Panc1 (cell line): ENCODE results near the gene LAMC3. TPM values are rescaled to one million over a fixed set of nuclear protein-coding genes. Genes with fewer than 3 reads are reported as not detected.

Experiments used
- ATAC-seq: fragments of 200-7000 bp; cut with Tn5 transposase; 2 replicates; pipeline ENCODE4 v1.9.1; 2020; ENCODE audit warnings: mild to moderate bottlenecking, moderate library complexity
- BruUV-seq: library from RNA; stranded (reverse); fragments of 400-500 nt; replicated peaks from 2 replicates; lab custom pipeline; 2021; lab: Mats Ljungman, UMichigan
- CTCF ChIA-PET: fragments of 300-600 bp; sonication (Branson Sonifier 250); formaldehyde crosslinking; loops from one replicate; lab custom pipeline; 2022; ENCODE audit warnings: antibody characterized with exemption; lab: Charles Lee
- POLR2A ChIA-PET: fragments of 300-600 bp; sonication (Branson Sonifier 250); formaldehyde crosslinking; loops from one replicate; lab custom pipeline; 2022; ENCODE audit warnings: antibody characterized with exemption; lab: Charles Lee
- DNase-seq: peaks from one replicate; pipeline ENCODE4 v3.0.0-alpha.2; 2010; ENCODE audit warnings: low read depth, low spot score
- H3K27ac ChIP-seq: 2 replicates; pipeline ENCODE4 v1.5.1; 2011; ENCODE audit warnings: mild to moderate bottlenecking, low read length, inconsistent platforms
- H3K27me3 ChIP-seq: fragments of 200-500 bp; sonication (Bioruptor generic); 2 replicates; pipeline ENCODE4 v1.6.0; 2014; ENCODE audit warnings: low read length, inconsistent platforms; ENCODE audit not compliant: control insufficient read depth, insufficient read depth
- H3K36me3 ChIP-seq: fragments of 200-500 bp; sonication (Bioruptor generic); 2 replicates; pipeline ENCODE4 v1.5.1; 2014; ENCODE audit warnings: inconsistent platforms, mild to moderate bottlenecking, low read length, moderate library complexity; ENCODE audit not compliant: control insufficient read depth, insufficient read depth
- H3K4me1 ChIP-seq: 2 replicates; pipeline ENCODE4 v1.5.1; 2011; ENCODE audit warnings: inconsistent platforms, mild to moderate bottlenecking, low read length, moderate library complexity; ENCODE audit not compliant: control insufficient read depth, insufficient read depth
- H3K4me3 ChIP-seq, 2 experiments: 2 replicates each; pipeline ENCODE4 v1.5.1; 2011 to 2012; ENCODE audit warnings: low read depth in 2 of 2, low read length in 2 of 2, mild to moderate bottlenecking in 2 of 2, inconsistent platforms in 1 of 2, moderate library complexity in 1 of 2
- H3K9me3 ChIP-seq: fragments of 200-500 bp; sonication (Bioruptor generic); 2 replicates; pipeline ENCODE4 v1.5.1; 2014; ENCODE audit warnings: low read depth, mild to moderate bottlenecking, inconsistent platforms, low read length, moderate library complexity; ENCODE audit not compliant: control insufficient read depth, insufficient read depth
- CTCF ChIP-seq: fragments of 450-650 bp; IDR thresholded peaks from 2 replicates; pipeline ENCODE4 v1.5.1; 2017; ENCODE audit warnings: mild to moderate bottlenecking
- POLR2AphosphoS5 ChIP-seq: IDR thresholded peaks from 2 replicates; pipeline ENCODE4 v1.6.1; 2012; ENCODE audit warnings: mild to moderate bottlenecking, low read depth, low read length, moderate library complexity
- REST ChIP-seq, 2 experiments: IDR thresholded peaks; 2 replicates each; pipeline ENCODE4 v1.6.1; 2011 to 2012; ENCODE audit warnings: low read depth in 2 of 2, control low read depth in 1 of 2, low read length in 1 of 2, mild to moderate bottlenecking in 1 of 2, moderate library complexity in 1 of 2; ENCODE audit not compliant: insufficient read depth in 1 of 2
- SIN3A ChIP-seq: IDR thresholded peaks from 2 replicates; pipeline ENCODE4 v1.6.1; 2012; ENCODE audit warnings: low read depth, mild to moderate bottlenecking, low read length, moderate library complexity, borderline replicate concordance; ENCODE audit not compliant: insufficient read depth
- TCF7L2 ChIP-seq: IDR thresholded peaks from 2 replicates; pipeline ENCODE4 v1.6.1; 2011; ENCODE audit warnings: mild to moderate bottlenecking, low read depth, low read length, inconsistent platforms
- in situ Hi-C: cut with HindIII; loops from 2 replicates; pipeline ENCODE4 v1.10.0; 2016; ENCODE audit warnings: low sequenced_read_pairs, low pct_unique_long_range_greater_than_20kb
- intact Hi-C: fragments of 100-400 bp; cut with micrococcal nuclease; formaldehyde crosslinking; loops from one replicate; pipeline ENCODE4 v1.10.0; 2022; ENCODE audit not compliant: unreplicated experiment
- total RNA-seq: library from RNA; stranded (reverse); gene quantifications from one replicate; pipeline ENCODE4 v1.2.1, GENCODE V29; 2021; ENCODE audit not compliant: unreplicated experiment

Gene LAMC3
- total RNA-seq, 1 experiment from 2014 or later = 16.4 TPM

DNA sequence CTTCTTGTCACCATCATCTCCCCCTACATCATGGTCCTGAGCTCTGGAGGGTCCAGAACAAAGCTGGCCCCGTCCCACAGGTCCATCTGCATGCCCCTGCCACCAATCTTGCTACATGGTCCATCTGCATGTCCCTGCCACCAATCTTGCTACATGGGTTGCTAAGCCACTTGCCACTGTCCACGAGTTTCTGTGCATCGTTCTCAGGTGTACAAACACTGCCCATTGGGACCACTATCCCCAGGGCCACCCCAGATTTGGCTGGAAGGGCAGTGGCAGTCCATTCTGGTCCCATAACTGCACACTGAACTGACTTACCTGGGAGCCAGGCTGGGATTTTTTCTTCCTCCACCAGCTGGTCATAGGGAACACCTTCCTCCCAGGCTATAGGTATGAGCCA is 8.0 kb upstream of the LAMC3 start:
- BruUV-seq = no TSS peak
- ATAC-seq = no peak
- POLR2A ChIA-PET = no interaction called here

GRCh38 chr9:131001990-131002389 is 7.0 kb upstream of the LAMC3 start:
- ATAC-seq = no peak
- Histone ChIP-seq H3K9me3 (no peaks in the 10 kb centered on the region), H3K4me1 (peaks cover 3% of the 10 kb centered on the region; the same call in 1 of the 2 replicates), H3K36me3 (no peaks in the 10 kb centered on the region), H3K27me3 (no peaks in the 10 kb centered on the region), H3K4me3 (no peak overlapping the region), H3K27ac (no peak overlapping the region)
- no peak for TF ChIP-seq SIN3A
- TF ChIP-seq REST (IDR thresholded peaks at IDR 0.05; ENCODE audit: insufficient read depth in 1 of 2, low read depth in 2 of 2, low read length in 1 of 2) = no peak
- no peak for TF ChIP-seq CTCF
- BruUV-seq = no TSS peak
- intact Hi-C loops = no loop called here
- CTCF ChIA-PET = no interaction called here
- DNase-seq = no peak
- in situ Hi-C loops = no loop called here
- POLR2A ChIA-PET = interaction anchor here (0.6 kb wide), 1 partner anchor 59 kb away, joined by 3 read pairs; no protein-coding TSS in a partner anchor

More for the DNA sequence above, 8.0 kb upstream of the LAMC3 start:
- Histone ChIP-seq H3K36me3 (no peaks in the 10 kb centered on the region), H3K4me3 (no peak overlapping the region), H3K4me1 (peaks cover 3% of the 10 kb centered on the region; the same call in 1 of the 2 replicates), H3K27me3 (no peaks in the 10 kb centered on the region), H3K9me3 (no peaks in the 10 kb centered on the region), H3K27ac (no peak overlapping the region)
- in situ Hi-C loops = no loop called here
- CTCF ChIA-PET = no interaction called here
- no peak for DNase-seq
- intact Hi-C loops = no loop called here
- TF ChIP-seq POLR2AphosphoS5 = no peak
- no peak for TF ChIP-seq REST (IDR thresholded peaks at IDR 0.05; ENCODE audit: insufficient read depth in 1 of 2, low read depth in 2 of 2, low read length in 1 of 2)
- no peak for TF ChIP-seq CTCF
- no peak for TF ChIP-seq SIN3A
- TF ChIP-seq TCF7L2 = no peak
